ENCODE measurements around the gene MYBPH. TPM values are rescaled to one million over a fixed set of nuclear protein-coding genes. Genes with fewer than 3 reads are reported as not detected.

MYBPH gene
- total and polyA plus RNA-seq, 10 of the 15 experiments (the other 5 are each of a cell fraction or from before 2014, with no cell fraction given) = 0.06 to 0.10 TPM; not detected in 8

- SMC1A ChIA-PET (ENCODE audit: uncharacterized antibody, unreplicated experiment) = interaction anchor here (0.6 to 4.0 kb wide), 28 partner anchors 9 to 481 kb away, joined by 3 to 41 read pairs (median 3); partner anchors contain the start of gene TMEM183A
- no peak for ATAC-seq
- RAD21 ChIA-PET (ENCODE audit: unreplicated experiment) = interaction anchor here (0.7 to 4.0 kb wide), 21 partner anchors 9 to 208 kb away, joined by 3 to 61 read pairs (median 4); partner anchors contain the start of gene MYBPH
- no peaks in the 10 kb centered on the region for H3K79me2 ChIP-seq (ENCODE audit: control insufficient read depth, insufficient read depth, low read length)
- POLR2A ChIA-PET = interaction anchor here (1.3 kb wide), 1 partner anchor 49 kb away, joined by 4 read pairs; no protein-coding TSS in a partner anchor
- H3K27me3 ChIP-seq (replicated peaks in 1 of 2; ENCODE audit: control insufficient read depth in 2 of 2, insufficient read depth in 2 of 2, low read length in 1 of 2) = peaks cover 0 to 5% of the 10 kb centered on the region in 2 experiments; a peak in 1 of 4 replicates
- no peaks in the 10 kb centered on the region for H4K20me1 ChIP-seq (ENCODE audit: control insufficient read depth, insufficient read depth)
- no peak overlapping the region for H2AFZ ChIP-seq (ENCODE audit: control insufficient read depth, low read depth, low read length)
- in situ Hi-C loops (cut with MboI) (loop anchor here (5.0 kb wide), 1 partner anchor 178 kb away; no protein-coding TSS in a partner anchor), intact Hi-C loops (cut with micrococcal nuclease; ENCODE audit: unreplicated experiment) (no loop called here)
- H3K36me3 ChIP-seq (ENCODE audit: control insufficient read depth in 2 of 2, insufficient read depth in 2 of 2, low read length in 1 of 2) = no peaks in the 10 kb centered on the region
- H3K4me3 ChIP-seq = no peak overlapping the region
- no peak for FAIRE-seq
- no TSS peak for BruUV-seq (replicated peaks)
- H3K9ac ChIP-seq (ENCODE audit: control insufficient read depth, insufficient read depth, low read length) = no peak overlapping the region
- H3K4me2 ChIP-seq (ENCODE audit: control insufficient read depth, insufficient read depth) = no peak overlapping the region
- WGBS (ENCODE audit: insufficient coverage, insufficient replicate concordance, low lambda C conversion rate, missing lambda C conversion rate) = 47% methylated on average over 9 of the region's 9 CpGs
- no peaks in the 10 kb centered on the region for H3K9me3 ChIP-seq (replicated peaks; ENCODE audit: control insufficient read depth, insufficient read depth, low read length)
- H3K4me1 ChIP-seq (ENCODE audit: control insufficient read depth, insufficient read depth, low read length) = no peaks in the 10 kb centered on the region
- no peak overlapping the region for H3K27ac ChIP-seq (ENCODE audit: control insufficient read depth, insufficient read depth)
- no peak for DNase-seq (ENCODE audit: low read depth, low spot score)
- CTCF ChIA-PET = interaction anchor here (0.8 to 8.5 kb wide), 41 partner anchors 9 to 496 kb away, joined by 3 to 114 read pairs (median 4); partner anchors contain the start of genes ADORA1 and MYBPH
- no peak for TF ChIP-seq BCL11A (IDR thresholded peaks at IDR 0.05; ENCODE audit: low read depth, low read length)
- TF ChIP-seq TCF12 (IDR thresholded peaks at IDR 0.05; ENCODE audit: low read depth, low read length) = no peak
- no peak for TF ChIP-seq EED (IDR thresholded peaks at IDR 0.05; ENCODE audit: low read depth)
- TF ChIP-seq FOXM1 (IDR thresholded peaks at IDR 0.05; ENCODE audit: low read depth, low read length) = no peak
- TF ChIP-seq E4F1 (IDR thresholded peaks at IDR 0.05; ENCODE audit: borderline replicate concordance, partially characterized antibody) = no peak
- TF ChIP-seq ZBTB4 (CRISPR knock-in tag; IDR thresholded peaks at IDR 0.05) = no peak
- no peak for TF ChIP-seq MEF2A (IDR thresholded peaks at IDR 0.05; ENCODE audit: insufficient read depth, low read depth, low read length)
- TF ChIP-seq CBX3 (IDR thresholded peaks at IDR 0.05; ENCODE audit: borderline replicate concordance, low read depth) = no peak
- no peak for TF ChIP-seq BACH1 (IDR thresholded peaks at IDR 0.05; ENCODE audit: borderline replicate concordance)
- no peak for TF ChIP-seq RUNX3 (IDR thresholded peaks at IDR 0.05; ENCODE audit: low read length)
- no peak for TF ChIP-seq MTA2 (IDR thresholded peaks at IDR 0.05; ENCODE audit: low read depth)
- TF ChIP-seq TBL1XR1 (IDR thresholded peaks at IDR 0.05; ENCODE audit: low read depth, low read length) = no peak
- TF ChIP-seq CEBPZ (IDR thresholded peaks at IDR 0.05; ENCODE audit: low read depth, low read length) = no peak
These were observed 39.9 kb upstream of the MYBPH start for GRCh38 chr1:203215573-203215972.
